ENCODE results near the gene XRCC4. TPM values are rescaled to one million over a fixed set of nuclear protein-coding genes. Genes with fewer than 3 reads are reported as not detected.

Gene XRCC4
- total RNA-seq, 1 experiment from 2014 or later, result 24.6 TPM

GRCh38 chr5:83245037-83245436 is 167.7 kb downstream of the XRCC4 start:
- H3K9me2 ChIP-seq (ENCODE audit: insufficient read depth), result no peaks in the 10 kb centered on the region
- H3K9me3 ChIP-seq (ENCODE audit: control insufficient read depth in 1 of 2, insufficient read depth in 1 of 2, low read depth in 1 of 2, low read length in 2 of 2), result no peaks in the 10 kb centered on the region
- RAD21 ChIA-PET (ENCODE audit: low non-redundant PET in 1 of 2, low total read pairs in 2 of 2, uncharacterized antibody in 2 of 2, unreplicated experiment in 2 of 2), result no interaction called here
- TF ChIP-seq EGR1 (IDR thresholded peaks at IDR 0.05; ENCODE audit: low read depth) (no peak), RAD21 (IDR thresholded peaks at IDR 0.05; ENCODE audit: low read depth) (no peak), EZH2 (IDR thresholded peaks at IDR 0.05) (no peak), SRF (IDR thresholded peaks at IDR 0.05; ENCODE audit: low read depth) (no peak), POLR2AphosphoS5 (IDR thresholded peaks at IDR 0.05; ENCODE audit: low read depth, low read length) (no peak), ZFX (IDR thresholded peaks at IDR 0.05) (no peak), ELF1 (IDR thresholded peaks at IDR 0.05; ENCODE audit: borderline replicate concordance, low read depth) (no peak), ZBTB33 (IDR thresholded peaks at IDR 0.05; ENCODE audit: extremely low read depth, insufficient replicate concordance, low read length) (no peak), ATF3 (IDR thresholded peaks at IDR 0.05) (no peak), POLR2A (IDR thresholded peaks at IDR 0.05; ENCODE audit: borderline replicate concordance, extremely low read depth, insufficient read depth, insufficient read length) (no peak)
- BruUV-seq (replicated peaks), result no TSS peak
- H3K9ac ChIP-seq (ENCODE audit: low read length), result no peak overlapping the region
- no peaks in the 10 kb centered on the region for H3K79me2 ChIP-seq (ENCODE audit: insufficient read depth, low read length)
- no peak overlapping the region for H3K4me3 ChIP-seq (replicated peaks in 1 of 2; ENCODE audit: low read depth in 1 of 2, low read length in 2 of 2)
- no peaks in the 10 kb centered on the region for H3K4me1 ChIP-seq (ENCODE audit: control insufficient read depth in 1 of 2, insufficient read depth in 2 of 2, low read length in 2 of 2)
- POLR2A ChIA-PET, result interaction anchor here (0.8 kb wide), 1 partner anchor 16 kb away, joined by 3 read pairs; no protein-coding TSS in a partner anchor
- DNase-seq (ENCODE audit: low read depth, low spot score) (no peak), ATAC-seq (no peak)
- H2AFZ ChIP-seq (ENCODE audit: low read depth, low read length, poor library complexity, severe bottlenecking), result no peak overlapping the region
- no peaks in the 10 kb centered on the region for H4K20me1 ChIP-seq (ENCODE audit: insufficient read depth)
- H3K36me3 ChIP-seq (ENCODE audit: control insufficient read depth in 1 of 2, insufficient read depth in 2 of 2, low read length in 2 of 2), result no peaks in the 10 kb centered on the region
- no peak overlapping the region for H3K27ac ChIP-seq (ENCODE audit: low read depth, low read length)
- CTCF ChIA-PET, result no interaction called here
- intact Hi-C loops (cut with micrococcal nuclease), result no loop called here
- H3K27me3 ChIP-seq (ENCODE audit: insufficient read depth, low read length), result no peaks in the 10 kb centered on the region
- H3K4me2 ChIP-seq (ENCODE audit: low read length), result no peak overlapping the region
